ENCODE results near the gene AKR1C8.

DNA sequence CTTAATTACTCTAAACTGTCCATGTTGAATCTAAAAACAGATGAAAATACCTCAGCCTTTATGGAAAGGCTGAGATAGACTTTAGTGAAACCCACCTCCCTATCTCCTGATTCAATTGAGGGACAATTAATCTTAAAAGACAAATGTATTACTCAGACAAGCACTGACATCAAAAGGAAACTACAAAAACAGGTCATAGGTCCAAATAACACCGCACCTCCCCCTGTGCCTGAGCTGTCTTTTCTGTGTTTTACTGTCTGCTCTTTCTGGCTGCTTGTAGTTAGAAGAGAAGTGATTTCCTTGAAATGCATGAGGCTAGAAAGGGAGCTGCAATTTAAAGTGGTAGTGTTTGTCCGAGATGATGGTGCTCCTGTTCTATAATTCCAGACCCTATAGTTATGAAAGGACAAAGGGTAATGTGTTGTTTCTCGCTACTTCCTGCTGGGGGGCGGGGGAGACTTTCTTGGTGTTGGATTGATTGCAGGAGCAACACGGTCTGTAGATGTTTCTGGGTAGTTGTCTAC, 16.0 kb downstream of the AKR1C8 start:
- TF ChIP-seq, protein P1, sequence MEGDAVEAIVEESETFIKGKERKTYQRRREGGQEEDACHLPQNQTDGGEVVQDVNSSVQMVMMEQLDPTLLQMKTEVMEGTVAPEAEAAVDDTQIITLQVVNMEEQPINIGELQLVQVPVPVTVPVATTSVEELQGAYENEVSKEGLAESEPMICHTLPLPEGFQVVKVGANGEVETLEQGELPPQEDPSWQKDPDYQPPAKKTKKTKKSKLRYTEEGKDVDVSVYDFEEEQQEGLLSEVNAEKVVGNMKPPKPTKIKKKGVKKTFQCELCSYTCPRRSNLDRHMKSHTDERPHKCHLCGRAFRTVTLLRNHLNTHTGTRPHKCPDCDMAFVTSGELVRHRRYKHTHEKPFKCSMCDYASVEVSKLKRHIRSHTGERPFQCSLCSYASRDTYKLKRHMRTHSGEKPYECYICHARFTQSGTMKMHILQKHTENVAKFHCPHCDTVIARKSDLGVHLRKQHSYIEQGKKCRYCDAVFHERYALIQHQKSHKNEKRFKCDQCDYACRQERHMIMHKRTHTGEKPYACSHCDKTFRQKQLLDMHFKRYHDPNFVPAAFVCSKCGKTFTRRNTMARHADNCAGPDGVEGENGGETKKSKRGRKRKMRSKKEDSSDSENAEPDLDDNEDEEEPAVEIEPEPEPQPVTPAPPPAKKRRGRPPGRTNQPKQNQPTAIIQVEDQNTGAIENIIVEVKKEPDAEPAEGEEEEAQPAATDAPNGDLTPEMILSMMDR (IDR thresholded peaks at IDR 0.05; ENCODE audit: borderline replicate concordance, extremely low read depth, low read length, poor library complexity, severe bottlenecking): no peak
- no peak for TF ChIP-seq EZH2 (IDR thresholded peaks at IDR 0.05; ENCODE audit: borderline replicate concordance, low read depth, low read length, severe bottlenecking)

Measured in DND-41 (cell line).